Tibial nerve (tissue), 4 donors: ENCODE measurements around the gene DOCK2. TPM values are rescaled to one million over a fixed set of nuclear protein-coding genes. Genes with fewer than 3 reads are reported as not detected.

Experiments
- DNase-seq, 2 donors: peaks; one replicate each; pipeline ENCODE4 v3.0.0-alpha.2; 2019; ENCODE audit warnings: low spot score in 2 of 2
- H3K27ac ChIP-seq, 4 donors: fragments of 200-600 bp; sonication (generic) in 3 of 4; one replicate each; pipeline ENCODE4 v1.5.1; 2017 to 2019; ENCODE audit warnings: mild to moderate bottlenecking in 1 of 4
- H3K27me3 ChIP-seq, 2 donors: fragments of 200-600 bp; sonication (generic) in 1 of 2; one replicate each; pipeline versions ENCODE4 v1.5.1 to v1.6.0; 2017 to 2019
- H3K36me3 ChIP-seq, 3 donors: fragments of 200-600 bp; sonication (generic); one replicate each; pipeline ENCODE4 v1.5.1; 2018 to 2019
- H3K4me1 ChIP-seq, 4 donors: fragments of 200-600 bp; sonication (generic) in 3 of 4; one replicate each; pipeline ENCODE4 v1.5.1; 2017 to 2019
- H3K4me3 ChIP-seq, 4 donors: fragments of 200-600 bp; sonication (generic) in 3 of 4; one replicate each; pipeline ENCODE4 v1.5.1; 2017 to 2019; ENCODE audit warnings: mild to moderate bottlenecking in 1 of 4, moderate library complexity in 1 of 4
- H3K9me3 ChIP-seq, 4 donors: fragments of 200-600 bp; sonication (generic) in 3 of 4; one replicate each; pipeline ENCODE4 v1.5.1; 2017 to 2019
- EP300 ChIP-seq, 2 donors: sonication (generic); formaldehyde crosslinking; IDR thresholded peaks; one replicate each; pipeline ENCODE4 v1.6.1; 2017; ENCODE audit warnings: antibody characterized with exemption in 2 of 2, mild to moderate bottlenecking in 1 of 2
- POLR2A ChIP-seq, 2 donors: fragments of 450-650 bp; IDR thresholded peaks; one replicate each; pipeline ENCODE4 v1.6.1; 2017; ENCODE audit warnings: antibody characterized with exemption in 2 of 2, mild to moderate bottlenecking in 2 of 2, moderate library complexity in 2 of 2
- WGBS, 2 donors: methylation state at CpG; one replicate each; pipeline ENCODE4 v1.1.5; 2018; 5-methylcytosine and 5-hydroxymethylcytosine counted together
- total RNA-seq, 4 donors: library from RNA; depleted of rRNA; stranded (reverse); fragments of >200 nt; gene quantifications; one replicate each; pipeline ENCODE4 v1.1.0, GENCODE V29; 2016
- TF ChIP-seq, protein P1 (sequence below), 5 experiments: fragments of 200-600 bp in 3 of 5; fragments of 450-650 bp in 2 of 5; sonication (generic) in 3 of 5; IDR thresholded peaks; one replicate each; pipeline ENCODE4 v1.5.1; 2016 to 2019; ENCODE audit warnings: antibody characterized with exemption in 5 of 5, mild to moderate bottlenecking in 3 of 5, moderate library complexity in 2 of 5

DOCK2 gene
- total RNA-seq, 4 donors from 2014 or later, result 14.9 to 83.4 (median 23.8) TPM

- DNase-seq, result no peak
- Histone ChIP-seq H3K4me3 (no peak overlapping the region), H3K36me3 (no peaks in the 10 kb centered on the region), H3K27ac (no peak overlapping the region), H3K4me1 (no peaks in the 10 kb centered on the region), H3K9me3 (no peaks in the 10 kb centered on the region), H3K27me3 (peaks cover 0 to 4% of the 10 kb centered on the region in 2 donors)
- TF ChIP-seq, protein P1, sequence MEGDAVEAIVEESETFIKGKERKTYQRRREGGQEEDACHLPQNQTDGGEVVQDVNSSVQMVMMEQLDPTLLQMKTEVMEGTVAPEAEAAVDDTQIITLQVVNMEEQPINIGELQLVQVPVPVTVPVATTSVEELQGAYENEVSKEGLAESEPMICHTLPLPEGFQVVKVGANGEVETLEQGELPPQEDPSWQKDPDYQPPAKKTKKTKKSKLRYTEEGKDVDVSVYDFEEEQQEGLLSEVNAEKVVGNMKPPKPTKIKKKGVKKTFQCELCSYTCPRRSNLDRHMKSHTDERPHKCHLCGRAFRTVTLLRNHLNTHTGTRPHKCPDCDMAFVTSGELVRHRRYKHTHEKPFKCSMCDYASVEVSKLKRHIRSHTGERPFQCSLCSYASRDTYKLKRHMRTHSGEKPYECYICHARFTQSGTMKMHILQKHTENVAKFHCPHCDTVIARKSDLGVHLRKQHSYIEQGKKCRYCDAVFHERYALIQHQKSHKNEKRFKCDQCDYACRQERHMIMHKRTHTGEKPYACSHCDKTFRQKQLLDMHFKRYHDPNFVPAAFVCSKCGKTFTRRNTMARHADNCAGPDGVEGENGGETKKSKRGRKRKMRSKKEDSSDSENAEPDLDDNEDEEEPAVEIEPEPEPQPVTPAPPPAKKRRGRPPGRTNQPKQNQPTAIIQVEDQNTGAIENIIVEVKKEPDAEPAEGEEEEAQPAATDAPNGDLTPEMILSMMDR (IDR thresholded peaks at IDR 0.05), result no peak
- no peak for TF ChIP-seq EP300 (IDR thresholded peaks at IDR 0.05)
- no peak for TF ChIP-seq POLR2A (IDR thresholded peaks at IDR 0.05)
- 48 to 51% methylated on average over 6 of the region's 6 CpGs for WGBS, 2 donors
These were observed 140.1 kb downstream of the DOCK2 start for GRCh38 chr5:169777159-169777558.

DNA sequence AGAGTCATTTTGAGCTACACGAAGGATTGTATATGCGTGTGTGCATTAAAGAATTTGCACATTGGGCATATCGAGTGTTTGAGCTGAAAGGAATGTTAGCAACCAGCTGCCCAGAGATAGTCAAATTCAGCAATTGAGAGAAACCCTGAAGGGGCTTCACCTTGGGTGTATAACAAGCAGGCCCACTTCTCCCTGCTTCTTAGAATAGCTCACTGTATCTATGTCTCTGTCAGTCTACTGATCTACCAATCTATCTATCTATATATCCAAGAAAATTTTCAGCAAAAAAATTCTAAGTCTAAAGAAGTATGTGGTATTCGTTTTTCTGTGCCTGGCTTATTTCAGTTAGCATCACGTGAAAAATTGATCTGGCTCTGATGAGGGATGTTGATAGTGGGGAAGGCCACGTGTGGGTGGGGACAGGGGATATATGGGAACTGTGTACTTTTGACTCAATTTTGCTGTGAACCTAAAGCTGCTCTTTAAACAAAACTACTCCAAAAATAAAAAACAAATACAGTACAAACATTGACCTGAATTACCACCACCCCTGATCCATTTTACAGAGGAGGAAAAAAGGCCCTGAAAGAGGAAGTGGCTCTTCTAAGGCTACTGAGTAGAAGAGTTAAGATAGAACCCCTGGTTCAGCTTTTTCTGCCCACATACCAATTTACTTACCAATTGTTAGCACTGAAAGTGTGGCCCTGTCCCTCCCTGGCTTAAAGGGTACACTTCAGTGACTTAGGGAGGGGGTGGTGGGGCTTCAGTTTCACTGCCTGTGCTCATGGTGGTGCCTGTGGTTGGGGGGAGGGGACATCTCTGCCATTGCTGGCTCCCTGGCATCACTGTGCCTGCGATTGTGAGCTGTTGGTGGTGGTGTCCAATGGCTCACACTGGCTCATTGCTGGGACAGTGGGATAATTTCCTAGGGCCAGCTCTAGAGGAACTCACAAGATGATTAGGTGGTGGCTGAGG, 141.8 kb downstream of the DOCK2 start:
- 83 to 89% methylated on average over 7 of the region's 7 CpGs for WGBS, 2 donors
- no peak overlapping the region for H3K4me3 ChIP-seq
- H3K27me3 ChIP-seq, result peaks cover 0 to 4% of the 10 kb centered on the region in 2 donors
- H3K4me1 ChIP-seq, result no peaks in the 10 kb centered on the region
- DNase-seq, result no peak
- H3K9me3 ChIP-seq, result no peaks in the 10 kb centered on the region
- no peak overlapping the region for H3K27ac ChIP-seq
- H3K36me3 ChIP-seq, result no peaks in the 10 kb centered on the region
- TF ChIP-seq POLR2A (IDR thresholded peaks at IDR 0.05), result no peak
- no peak for TF ChIP-seq EP300 (IDR thresholded peaks at IDR 0.05)
- TF ChIP-seq, protein P1 (IDR thresholded peaks at IDR 0.05), result no peak

DNA sequence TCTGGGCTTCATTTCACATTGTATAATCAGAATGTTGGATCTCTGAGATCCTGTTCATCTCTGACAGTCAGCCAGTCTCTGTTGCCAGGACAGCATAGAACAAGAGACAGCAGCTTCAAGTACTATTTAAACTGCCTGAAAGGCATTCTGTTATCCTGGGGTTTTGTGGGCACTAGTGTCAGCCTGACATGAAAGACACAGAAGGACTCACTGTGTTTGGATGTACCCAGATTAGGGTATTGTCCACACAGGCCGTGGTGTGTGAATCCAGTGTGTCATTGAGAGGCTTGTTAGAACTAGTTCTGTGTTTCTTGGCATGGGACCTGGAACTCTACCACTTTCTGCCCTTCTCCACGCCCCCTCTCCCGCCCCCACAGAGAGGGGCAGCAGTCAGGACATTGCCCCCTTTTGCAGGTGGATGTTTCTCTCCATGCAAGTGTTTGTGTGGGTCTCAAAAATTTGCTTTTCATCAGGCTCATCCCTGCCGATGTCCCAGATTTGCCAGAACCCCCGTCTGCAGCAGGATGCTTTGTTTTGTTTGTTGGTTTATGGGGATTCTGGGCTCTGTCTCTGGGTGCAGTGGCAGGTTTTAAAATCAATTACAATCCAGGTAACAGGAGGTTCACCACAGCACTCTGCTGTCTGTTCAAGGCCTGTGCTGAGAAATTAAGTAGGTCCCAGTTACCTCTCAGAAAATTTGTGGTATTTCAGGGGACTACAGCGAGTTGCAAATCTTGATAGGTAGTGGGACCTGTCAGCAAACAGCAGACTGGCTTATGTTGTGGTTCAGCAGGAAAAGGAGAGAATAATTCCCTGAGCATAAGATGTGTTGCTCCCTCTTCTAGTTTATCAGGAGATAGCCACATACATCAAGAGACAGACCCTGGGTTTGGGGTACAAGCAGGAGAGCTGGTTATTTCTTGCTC, 144.6 kb downstream of the DOCK2 start:
- no peak overlapping the region for H3K4me3 ChIP-seq

GRCh38 chr5:169785771-169786618, 148.9 kb downstream of the DOCK2 start:
- Histone ChIP-seq H3K4me1 (no peaks in the 10 kb centered on the region), H3K27ac (no peak overlapping the region), H3K36me3 (no peaks in the 10 kb centered on the region), H3K4me3 (no peak overlapping the region), H3K9me3 (no peaks in the 10 kb centered on the region), H3K27me3 (no peaks in the 10 kb centered on the region)
- WGBS, 2 donors, result 56 to 58% methylated on average over 5 of the region's 5 CpGs
- DNase-seq, result no peak
- no peak for TF ChIP-seq EP300 (IDR thresholded peaks at IDR 0.05)
- no peak for TF ChIP-seq POLR2A (IDR thresholded peaks at IDR 0.05)
- TF ChIP-seq, protein P1 (IDR thresholded peaks at IDR 0.05), result no peak

More for the DNA sequence above, 144.6 kb downstream of the DOCK2 start:
- 53 to 57% methylated on average over 6 of the region's 6 CpGs for WGBS, 2 donors
- no peak for DNase-seq
- Histone ChIP-seq H3K27me3 (no peaks in the 10 kb centered on the region), H3K36me3 (no peaks in the 10 kb centered on the region), H3K27ac (no peak overlapping the region), H3K4me1 (no peaks in the 10 kb centered on the region), H3K9me3 (no peaks in the 10 kb centered on the region)
- no peak for TF ChIP-seq EP300 (IDR thresholded peaks at IDR 0.05)
- no peak for TF ChIP-seq POLR2A (IDR thresholded peaks at IDR 0.05)
- TF ChIP-seq, protein P1 (IDR thresholded peaks at IDR 0.05), result no peak
